NCI-H2107 (cell line): ENCODE data around the gene WIZ.
"Not testable (repeated sequence)": the region's sequence is repeated elsewhere in the genome, so short reads cannot be mapped to it uniquely, and the experiment has no call there.

ENCODE experiments used
- DNase-seq: peaks from one replicate; lab custom pipeline; 2025; lab: John Stamatoyannopoulos, UW

WIZ gene

GRCh38 chr19:15449620-15450527, at the start of gene WIZ:
TSS of gene WIZ (minus strand) at chr19:15449956. CDS start at chr19:15448307, 1,649 bp downstream.
- DNase-seq: no peak

GRCh38 chr19:15498910-15499309, 49.2 kb upstream of the WIZ start:
- no peak for DNase-seq

- DNase-seq: no peak
Observed at GRCh38 chr19:15498156-15498858, 48.6 kb upstream of the WIZ start.

GRCh38 chr19:15495151-15495550, 45.4 kb upstream of the WIZ start:
- no peak for DNase-seq

- DNase-seq: no peak
Observed at GRCh38 chr19:15488489-15489226, 38.9 kb upstream of the WIZ start.

GRCh38 chr19:15487038-15487437, 37.3 kb upstream of the WIZ start:
- no peak for DNase-seq

GRCh38 chr19:15485768-15486167, 36.0 kb upstream of the WIZ start:
- DNase-seq: not testable (repeated sequence)

GRCh38 chr19:15480996-15481395, 31.2 kb upstream of the WIZ start:
- not testable (repeated sequence) for DNase-seq

- no peak for DNase-seq
Observed at GRCh38 chr19:15479391-15480345, 29.9 kb upstream of the WIZ start, which contains the start of gene PGLYRP2. TSS of gene PGLYRP2 (minus strand) at chr19:15479501. CDS start at chr19:15479371, 130 bp downstream.

GRCh38 chr19:15476325-15476724, 26.6 kb upstream of the WIZ start:
- DNase-seq: no peak

GRCh38 chr19:15475611-15476010, 25.9 kb upstream of the WIZ start:
- no peak for DNase-seq

GRCh38 chr19:15475169-15475568, 25.4 kb upstream of the WIZ start:
- no peak for DNase-seq

GRCh38 chr19:15473821-15474220, 24.1 kb upstream of the WIZ start:
- DNase-seq: not testable (repeated sequence)

GRCh38 chr19:15471639-15472101, 21.9 kb upstream of the WIZ start:
- DNase-seq: no peak

- DNase-seq: no peak
Observed at GRCh38 chr19:15469513-15470297, 19.9 kb upstream of the WIZ start.

GRCh38 chr19:15468675-15469512, 19.1 kb upstream of the WIZ start:
- no peak for DNase-seq

GRCh38 chr19:15467734-15468214, 18.0 kb upstream of the WIZ start:
- DNase-seq: no peak

- no peak for DNase-seq
Observed at GRCh38 chr19:15466851-15467733, 17.3 kb upstream of the WIZ start.
